Transverse colon (tissue), 4 donors: ENCODE measurements around the gene HTRA3.

ENCODE experiments used
- CTCF ChIP-seq, 5 experiments: fragments of 200-600 bp in 3 of 5; fragments of 450-650 bp in 2 of 5; sonication (generic) in 3 of 5; IDR thresholded peaks; 1 replicate in 2 of 5; 2 replicates in 3 of 5; pipeline ENCODE4 v1.5.1; 2016 to 2017; ENCODE audit warnings: antibody characterized with exemption in 5 of 5, inconsistent platforms in 3 of 5, mild to moderate bottlenecking in 2 of 5, moderate library complexity in 1 of 5
- POLR2AphosphoS5 ChIP-seq, 3 donors: sonication (generic); formaldehyde crosslinking; IDR thresholded peaks; one replicate each; pipeline ENCODE4 v1.6.1; 2016; ENCODE audit warnings: antibody characterized with exemption in 3 of 3

- TF ChIP-seq CTCF (IDR thresholded peaks at IDR 0.05) (no peak), POLR2AphosphoS5 (IDR thresholded peaks at IDR 0.05) (no peak)
Observed at GRCh38 chr4:8328866-8329559, 59.5 kb downstream of the HTRA3 start.
